Colonic mucosa (tissue), 4 donors: ENCODE data around the gene VAT1L. TPM values are rescaled to one million over a fixed set of nuclear protein-coding genes. Genes with fewer than 3 reads are reported as not detected.

ENCODE experiments used
- DNase-seq: peaks from one replicate; pipeline ENCODE4 v3.0.0-alpha.2; 2020
- H3K27ac ChIP-seq: fragments of 200-600 bp; one replicate; pipeline ENCODE4 v1.8.0; 2021
- H3K27me3 ChIP-seq: fragments of 200-600 bp; one replicate; pipeline ENCODE4 v1.8.0; 2021
- H3K36me3 ChIP-seq: fragments of 200-600 bp; one replicate; pipeline ENCODE4 v1.8.0; 2021
- H3K4me1 ChIP-seq: fragments of 200-600 bp; one replicate; pipeline ENCODE4 v1.8.0; 2021; ENCODE audit warnings: mild to moderate bottlenecking
- H3K4me3 ChIP-seq: fragments of 200-600 bp; one replicate; pipeline ENCODE4 v1.8.0; 2021
- H3K9ac ChIP-seq, 2 donors: one replicate each; pipeline ENCODE4 v1.7.0; 2013; ENCODE audit warnings: control low read depth in 2 of 2, low read depth in 2 of 2, low read length in 2 of 2
- H3K9me3 ChIP-seq: fragments of 200-600 bp; one replicate; pipeline ENCODE4 v1.8.0; 2021
- intact Hi-C: fragments of 100-400 bp; cut with DNase I; formaldehyde crosslinking; loops from one replicate; pipeline ENCODE4 v1.14.1; 2022
- total RNA-seq, 2 donors: library from RNA; stranded (reverse); fragmentation: NEBNext Ultra II Directional in 1 of 2; extraction: Animal tissue kit (Norgen Biotek cat#: 25700) in 1 of 2; gene quantifications; one replicate each; pipeline ENCODE4 v1.2.1, GENCODE V29; 2021
- TF ChIP-seq, protein P1 (sequence below): fragments of 200-600 bp; IDR thresholded peaks from one replicate; pipeline ENCODE4 v1.8.0; 2022; ENCODE audit warnings: antibody characterized with exemption, mild to moderate bottlenecking
- donor health status: healthy.
- donor health status: DM: no; HTN: no; CAD: no.
- donor health status: DM: no; HTN: no; CAD: no.

VAT1L gene
- total RNA-seq, 2 donors from 2014 or later: 1.4 to 3.3 TPM

DNA sequence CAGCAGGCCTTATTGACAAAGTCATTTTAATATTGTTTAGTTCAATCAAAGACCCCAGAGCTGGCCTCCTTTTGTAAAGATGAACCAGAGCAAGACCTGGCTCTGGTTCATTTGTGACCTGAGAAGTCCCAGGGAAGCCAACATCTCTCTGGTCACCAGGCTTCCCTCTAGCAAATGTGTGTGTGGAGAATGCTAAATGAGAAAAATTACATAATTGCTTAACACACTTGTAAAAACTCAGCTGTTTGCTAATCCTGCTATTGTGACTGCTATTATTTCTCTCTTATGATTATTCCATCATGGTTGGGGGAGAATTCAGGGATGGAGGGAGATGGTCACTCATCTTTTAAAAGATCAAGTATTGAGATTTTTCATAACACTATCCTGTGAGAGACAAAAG, 139.7 kb downstream of the VAT1L start:
- no peak overlapping the region for H3K27ac ChIP-seq
- H3K4me1 ChIP-seq: no peaks in the 10 kb centered on the region
- intact Hi-C loops: no loop called here
- no peaks in the 10 kb centered on the region for H3K36me3 ChIP-seq
- H3K4me3 ChIP-seq: no peak overlapping the region
- no peak overlapping the region for H3K9ac ChIP-seq
- H3K9me3 ChIP-seq: no peaks in the 10 kb centered on the region
- DNase-seq: no peak
- H3K27me3 ChIP-seq: no peaks in the 10 kb centered on the region
- TF ChIP-seq, protein P1, sequence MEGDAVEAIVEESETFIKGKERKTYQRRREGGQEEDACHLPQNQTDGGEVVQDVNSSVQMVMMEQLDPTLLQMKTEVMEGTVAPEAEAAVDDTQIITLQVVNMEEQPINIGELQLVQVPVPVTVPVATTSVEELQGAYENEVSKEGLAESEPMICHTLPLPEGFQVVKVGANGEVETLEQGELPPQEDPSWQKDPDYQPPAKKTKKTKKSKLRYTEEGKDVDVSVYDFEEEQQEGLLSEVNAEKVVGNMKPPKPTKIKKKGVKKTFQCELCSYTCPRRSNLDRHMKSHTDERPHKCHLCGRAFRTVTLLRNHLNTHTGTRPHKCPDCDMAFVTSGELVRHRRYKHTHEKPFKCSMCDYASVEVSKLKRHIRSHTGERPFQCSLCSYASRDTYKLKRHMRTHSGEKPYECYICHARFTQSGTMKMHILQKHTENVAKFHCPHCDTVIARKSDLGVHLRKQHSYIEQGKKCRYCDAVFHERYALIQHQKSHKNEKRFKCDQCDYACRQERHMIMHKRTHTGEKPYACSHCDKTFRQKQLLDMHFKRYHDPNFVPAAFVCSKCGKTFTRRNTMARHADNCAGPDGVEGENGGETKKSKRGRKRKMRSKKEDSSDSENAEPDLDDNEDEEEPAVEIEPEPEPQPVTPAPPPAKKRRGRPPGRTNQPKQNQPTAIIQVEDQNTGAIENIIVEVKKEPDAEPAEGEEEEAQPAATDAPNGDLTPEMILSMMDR: no peak

- H3K9me3 ChIP-seq: no peaks in the 10 kb centered on the region
- H3K36me3 ChIP-seq: no peaks in the 10 kb centered on the region
- H3K27me3 ChIP-seq: no peaks in the 10 kb centered on the region
- no peaks in the 10 kb centered on the region for H3K4me1 ChIP-seq
- intact Hi-C loops: no loop called here
- no peak overlapping the region for H3K27ac ChIP-seq
- TF ChIP-seq, protein P1: no peak
- DNase-seq: no peak
- H3K9ac ChIP-seq: no peak overlapping the region
- no peak overlapping the region for H3K4me3 ChIP-seq
Measured at GRCh38 chr16:77929004-77929403, 140.6 kb downstream of the VAT1L start.

GRCh38 chr16:77931058-77931457, 142.7 kb downstream of the VAT1L start:
- Histone ChIP-seq H3K4me3 (no peak overlapping the region), H3K27ac (no peak overlapping the region), H3K36me3 (no peaks in the 10 kb centered on the region), H3K9me3 (no peaks in the 10 kb centered on the region), H3K9ac (no peak overlapping the region), H3K27me3 (no peaks in the 10 kb centered on the region), H3K4me1 (no peaks in the 10 kb centered on the region)
- intact Hi-C loops: no loop called here
- TF ChIP-seq, protein P1: no peak
- no peak for DNase-seq

DNA sequence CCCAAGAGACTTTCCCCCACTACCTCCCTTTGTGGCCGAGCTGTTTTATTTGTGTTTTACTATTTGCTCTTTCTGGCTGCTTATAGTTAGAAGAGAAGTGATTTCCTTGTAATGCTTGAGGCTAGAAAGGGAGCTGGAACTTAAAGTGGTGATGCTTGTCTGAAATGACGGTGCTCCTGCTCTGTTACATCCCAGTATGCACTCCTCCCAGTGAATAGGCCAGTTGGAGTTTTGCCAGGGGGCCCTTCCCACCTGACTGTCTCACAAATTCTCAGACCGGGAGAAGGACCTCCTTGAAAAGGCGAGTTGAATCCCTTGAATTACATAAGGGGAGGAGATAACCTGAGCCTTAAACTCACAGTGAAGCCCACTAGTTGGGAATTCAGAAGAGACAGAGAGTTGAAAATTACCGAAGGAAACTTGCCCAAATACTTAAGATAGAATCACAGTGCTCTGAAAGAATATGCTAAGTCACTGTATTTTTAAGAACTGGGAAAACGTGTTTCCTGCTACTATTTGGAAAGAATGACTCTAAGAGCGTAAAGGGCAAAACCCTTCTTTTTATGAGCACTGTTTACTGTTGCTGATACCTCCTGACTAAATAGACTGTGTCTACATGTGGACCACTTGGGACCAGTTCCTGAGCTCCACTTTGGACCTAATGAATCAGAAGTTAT, 149.2 kb downstream of the VAT1L start:
- H3K27ac ChIP-seq: no peak overlapping the region
- H3K36me3 ChIP-seq: no peaks in the 10 kb centered on the region
- no peaks in the 10 kb centered on the region for H3K27me3 ChIP-seq
- no peaks in the 10 kb centered on the region for H3K9me3 ChIP-seq
- TF ChIP-seq, protein P1: no peak
- intact Hi-C loops: no loop called here
- no peak overlapping the region for H3K4me3 ChIP-seq
- H3K4me1 ChIP-seq: no peaks in the 10 kb centered on the region
- DNase-seq: no peak
- H3K9ac ChIP-seq: no peak overlapping the region

DNA sequence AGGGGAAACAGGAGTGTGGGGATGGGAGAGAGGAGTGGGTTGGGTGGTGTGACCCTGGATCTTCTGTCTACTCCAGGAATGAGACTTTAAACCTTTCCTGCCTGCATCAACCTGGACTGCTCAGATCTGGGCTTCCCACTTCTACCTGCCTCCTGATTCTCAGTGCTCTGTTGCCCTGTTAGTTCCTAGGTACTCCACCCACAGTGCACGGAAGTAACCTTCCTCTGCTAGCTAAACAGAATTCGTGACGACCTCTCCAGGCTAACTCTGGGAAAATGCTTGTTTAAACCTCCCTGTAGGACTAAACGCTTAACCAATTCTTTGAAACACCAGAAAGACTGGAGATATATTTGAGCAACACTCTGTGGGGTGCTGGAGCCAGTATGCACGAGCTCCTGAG, 150.5 kb downstream of the VAT1L start:
- Histone ChIP-seq H3K27me3 (no peaks in the 10 kb centered on the region), H3K27ac (no peak overlapping the region), H3K9me3 (no peaks in the 10 kb centered on the region), H3K4me3 (no peak overlapping the region), H3K36me3 (no peaks in the 10 kb centered on the region), H3K4me1 (no peaks in the 10 kb centered on the region), H3K9ac (no peak overlapping the region)
- TF ChIP-seq, protein P1: no peak
- intact Hi-C loops: no loop called here
- DNase-seq: no peak
